ENCODE data around the gene OR13C2.
"Not testable (repeated sequence)": the region's sequence is repeated elsewhere in the genome, so short reads cannot be mapped to it uniquely, and the experiment has no call there.

OR13C2 gene, protein sequence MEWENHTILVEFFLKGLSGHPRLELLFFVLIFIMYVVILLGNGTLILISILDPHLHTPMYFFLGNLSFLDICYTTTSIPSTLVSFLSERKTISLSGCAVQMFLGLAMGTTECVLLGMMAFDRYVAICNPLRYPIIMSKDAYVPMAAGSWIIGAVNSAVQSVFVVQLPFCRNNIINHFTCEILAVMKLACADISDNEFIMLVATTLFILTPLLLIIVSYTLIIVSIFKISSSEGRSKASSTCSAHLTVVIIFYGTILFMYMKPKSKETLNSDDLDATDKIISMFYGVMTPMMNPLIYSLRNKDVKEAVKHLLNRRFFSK

DNA sequence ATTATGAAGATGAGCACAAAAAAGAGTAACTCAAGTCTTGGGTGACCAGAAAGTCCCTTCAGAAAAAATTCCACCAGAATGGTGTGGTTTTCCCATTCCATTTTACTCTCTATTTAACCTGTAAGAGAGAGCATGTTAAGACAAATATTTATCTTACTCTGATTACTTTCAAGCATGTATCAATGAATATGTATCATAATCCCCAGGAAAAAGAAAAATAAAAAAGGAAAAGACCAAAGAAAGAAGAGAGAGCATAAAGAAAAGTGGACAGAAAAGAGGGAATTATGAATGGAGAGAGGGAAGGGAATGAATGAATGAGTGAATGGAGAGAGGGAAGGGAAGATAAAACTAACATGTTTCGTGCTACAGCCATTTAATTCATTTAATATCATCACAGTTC is at the start of gene OR13C2:
OR13C2 (minus strand) TSS at position 101 of the 400 bp plus-strand sequence; CDS start at position 101, 0 bp downstream.
- in situ Hi-C loops (cut with MboI; ENCODE audit: low sequenced_read_pairs): not testable (repeated sequence)

DNA sequence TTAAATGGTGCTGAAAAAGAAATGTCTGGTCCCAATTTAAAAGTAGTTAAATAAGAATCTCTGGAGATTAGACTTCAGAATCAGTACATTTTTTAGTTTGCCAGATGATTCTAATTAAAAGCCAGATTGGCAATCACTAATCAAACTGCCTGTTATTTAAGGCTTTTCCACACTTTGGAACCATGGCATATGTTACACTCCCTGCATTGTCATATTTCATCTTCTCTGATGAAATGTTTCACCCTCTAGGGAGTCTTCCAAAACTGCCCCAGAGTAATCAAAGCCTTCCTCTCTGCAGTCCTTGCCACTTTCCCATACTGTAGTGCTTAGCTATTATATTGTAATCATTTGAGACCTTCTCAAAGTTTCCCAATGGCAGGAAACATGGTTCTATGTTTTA is 30.0 kb upstream of the OR13C2 start:
- in situ Hi-C loops (cut with MboI; ENCODE audit: low sequenced_read_pairs): no loop called here

DNA sequence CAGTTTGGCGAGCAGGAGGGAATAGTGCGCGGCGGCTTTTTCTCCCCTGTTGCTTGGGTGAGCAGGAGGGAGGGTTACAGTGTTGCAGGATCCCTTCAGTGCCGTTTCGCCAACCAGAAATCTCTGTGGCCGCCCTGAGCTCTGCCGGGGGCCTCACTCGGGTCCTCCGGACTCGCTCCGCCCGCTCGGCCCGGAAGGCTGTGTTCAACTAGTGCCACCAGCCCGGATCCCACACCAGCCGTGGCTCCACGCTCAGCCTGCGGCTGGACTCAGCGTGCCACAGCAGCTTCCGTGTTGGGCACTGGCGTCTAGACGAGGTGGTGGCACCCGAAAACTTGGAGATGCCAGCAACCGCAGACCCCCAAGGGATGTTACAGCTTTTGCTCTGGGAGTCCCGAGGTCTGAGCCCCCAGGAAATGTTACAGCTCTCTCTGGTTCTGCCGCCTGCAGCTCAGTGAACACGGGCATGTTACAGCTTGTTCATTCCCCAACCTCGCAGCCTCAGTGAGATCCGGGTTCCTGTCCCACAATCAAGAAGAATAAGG is 28.6 kb upstream of the OR13C2 start:
- in situ Hi-C loops (cut with MboI; ENCODE audit: low sequenced_read_pairs): no loop called here

DNA sequence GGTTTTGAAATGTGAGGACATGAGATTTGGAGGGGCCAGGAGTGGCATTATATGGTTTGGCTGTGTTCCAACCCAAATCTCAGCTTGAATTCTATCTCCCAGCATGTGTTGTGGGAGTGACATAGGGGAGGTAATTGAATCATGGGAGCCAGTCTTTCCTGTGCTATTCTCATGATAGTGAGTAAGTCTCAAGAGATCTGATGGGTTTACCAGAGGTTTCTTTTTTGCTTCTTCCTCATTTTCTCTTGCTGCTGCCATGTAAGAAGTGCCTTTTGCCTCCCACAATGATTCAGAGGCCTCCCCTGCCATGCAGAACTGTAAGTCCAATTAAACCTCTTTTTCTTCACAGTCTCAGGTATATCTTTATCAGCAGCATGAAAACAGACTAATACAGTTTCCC is 20.5 kb upstream of the OR13C2 start:
- in situ Hi-C loops (cut with MboI; ENCODE audit: low sequenced_read_pairs): not testable (repeated sequence)

DNA sequence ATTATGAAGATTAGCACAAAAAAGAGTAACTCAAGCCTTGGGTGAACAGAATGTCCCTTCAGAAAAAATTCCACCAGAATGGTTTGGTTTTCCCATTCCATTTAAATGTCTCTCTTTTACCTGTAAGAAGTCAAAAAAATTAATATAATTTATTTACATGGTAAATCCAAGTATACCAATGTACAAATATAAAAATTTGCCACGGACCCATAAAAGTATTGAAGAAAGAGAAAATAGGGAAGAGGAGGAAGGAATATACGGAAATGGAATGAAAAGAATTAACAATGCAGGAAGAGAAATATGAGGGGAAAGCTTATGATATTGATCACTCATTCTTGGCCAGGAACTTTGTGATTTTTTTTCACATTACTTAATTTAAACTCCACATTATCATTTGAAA is 12.7 kb upstream of the OR13C2 start, which contains the start of gene OR13C9:
OR13C9 (minus strand) TSS at position 101 of the 400 bp plus-strand sequence; CDS start at position 101, 0 bp downstream.
- in situ Hi-C loops (cut with MboI; ENCODE audit: low sequenced_read_pairs): no loop called here

DNA sequence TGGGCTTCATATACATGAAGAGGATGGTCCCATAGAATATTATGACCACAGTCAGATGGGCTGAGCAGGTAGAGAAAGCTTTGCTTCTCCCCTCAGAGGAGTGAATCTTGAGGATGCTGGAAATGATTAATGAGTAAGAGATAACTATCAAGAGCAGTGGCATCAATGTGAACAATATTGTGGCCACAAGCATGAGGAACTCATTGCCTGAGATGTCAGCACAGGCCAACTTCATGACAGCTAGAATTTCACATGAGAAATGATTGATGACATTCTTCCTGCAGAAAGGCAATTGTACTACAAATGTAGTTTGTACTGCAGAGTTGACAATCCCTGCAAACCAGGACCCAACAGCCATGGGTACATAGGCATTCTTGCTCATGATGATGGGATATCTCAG is 12.0 kb upstream of the OR13C2 start:
- in situ Hi-C loops (cut with MboI; ENCODE audit: low sequenced_read_pairs): no loop called here

DNA sequence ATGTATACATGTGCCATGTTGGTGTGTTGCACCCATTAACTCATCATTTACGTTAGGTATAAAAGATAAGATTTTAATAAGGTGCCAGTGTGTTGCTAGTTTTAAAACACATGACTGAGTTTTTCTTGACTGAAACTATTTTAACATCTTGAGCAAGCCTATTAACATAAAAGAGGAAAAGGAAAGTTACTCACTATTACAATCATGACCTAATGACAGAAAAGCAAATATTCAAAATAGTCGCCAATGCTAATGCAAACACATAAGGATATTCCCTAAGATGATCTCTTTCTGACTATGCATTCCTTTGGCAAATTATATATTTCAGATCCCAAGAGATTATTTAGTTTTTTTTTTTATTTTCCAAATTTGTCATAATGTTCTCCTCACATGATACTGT is 5.8 kb upstream of the OR13C2 start:
- in situ Hi-C loops (cut with MboI; ENCODE audit: low sequenced_read_pairs): no loop called here

DNA sequence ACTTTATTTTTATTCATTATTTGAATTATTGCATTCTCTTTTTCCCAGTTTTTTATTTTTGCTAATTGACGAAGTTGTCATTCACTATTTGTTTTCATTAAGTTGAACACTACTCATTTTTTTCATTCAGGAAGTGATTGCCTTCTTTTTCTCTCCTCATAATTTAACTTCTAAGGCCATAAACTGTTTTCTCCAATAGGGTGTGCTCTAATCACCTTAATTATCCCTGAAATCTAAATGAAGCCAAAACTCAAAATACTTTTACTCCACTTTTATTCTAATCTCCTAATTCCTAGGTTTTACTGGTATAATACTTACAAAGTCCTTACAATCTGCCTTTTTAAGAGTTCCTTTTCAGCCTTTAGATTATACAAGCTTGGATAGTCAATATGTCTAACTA is 2.9 kb upstream of the OR13C2 start:
- in situ Hi-C loops (cut with MboI; ENCODE audit: low sequenced_read_pairs): no loop called here

DNA sequence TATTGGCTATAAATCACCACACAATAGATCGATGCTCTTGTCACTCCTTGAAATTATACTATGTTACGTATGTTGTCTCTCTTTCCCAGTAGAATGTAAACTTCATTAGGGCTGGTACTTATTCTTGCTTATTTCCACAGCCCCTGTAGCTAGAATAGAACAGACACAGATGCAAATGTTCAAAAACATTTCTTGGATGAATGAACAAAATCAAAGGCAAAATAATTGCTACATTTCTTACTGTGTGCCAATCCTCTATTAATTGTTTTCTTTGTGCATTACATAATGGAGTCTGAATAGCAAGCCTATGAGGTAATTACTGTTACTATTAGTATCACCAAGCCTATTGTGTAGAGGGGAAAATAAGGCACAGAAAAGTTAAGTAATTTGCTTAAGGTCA is 725 bp upstream of the OR13C2 start:
- in situ Hi-C loops (cut with MboI; ENCODE audit: low sequenced_read_pairs): no loop called here

DNA sequence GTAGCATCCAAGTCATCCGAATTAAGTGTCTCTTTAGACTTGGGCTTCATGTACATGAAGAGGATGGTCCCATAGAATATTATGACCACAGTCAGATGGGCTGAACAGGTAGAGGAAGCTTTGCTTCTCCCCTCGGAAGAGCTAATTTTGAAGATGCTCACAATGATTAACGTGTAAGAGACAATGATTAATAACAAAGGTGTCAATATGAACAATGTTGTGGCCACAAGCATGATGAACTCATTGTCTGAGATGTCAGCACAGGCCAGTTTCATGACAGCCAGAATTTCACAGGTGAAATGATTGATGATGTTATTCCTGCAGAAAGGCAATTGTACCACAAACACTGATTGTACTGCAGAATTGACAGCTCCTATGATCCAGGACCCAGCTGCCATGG is 626 bp downstream of the OR13C2 start:
- in situ Hi-C loops (cut with MboI; ENCODE audit: low sequenced_read_pairs): no loop called here

DNA sequence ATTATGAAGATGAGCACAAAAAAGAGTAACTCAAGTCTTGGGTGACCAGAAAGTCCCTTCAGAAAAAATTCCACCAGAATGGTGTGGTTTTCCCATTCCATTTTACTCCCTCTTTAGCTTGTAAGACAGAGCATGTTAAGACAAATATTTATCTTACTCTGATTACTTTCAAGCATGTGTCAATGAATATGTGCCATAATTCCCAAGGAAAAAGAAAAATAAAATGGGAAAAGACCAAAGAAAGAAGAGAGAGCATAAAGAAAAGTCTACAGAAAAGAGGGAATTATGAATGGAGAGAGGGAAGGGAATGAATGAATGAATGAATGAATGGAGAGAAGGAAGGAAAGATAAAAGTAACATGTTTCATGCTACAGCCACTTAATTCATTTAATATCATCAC is 6.1 kb downstream of the OR13C2 start, which contains the start of gene OR13C5:
OR13C5 (minus strand) TSS at position 101 of the 400 bp plus-strand sequence; CDS start at position 101, 0 bp downstream.
- in situ Hi-C loops (cut with MboI; ENCODE audit: low sequenced_read_pairs): not testable (repeated sequence)

DNA sequence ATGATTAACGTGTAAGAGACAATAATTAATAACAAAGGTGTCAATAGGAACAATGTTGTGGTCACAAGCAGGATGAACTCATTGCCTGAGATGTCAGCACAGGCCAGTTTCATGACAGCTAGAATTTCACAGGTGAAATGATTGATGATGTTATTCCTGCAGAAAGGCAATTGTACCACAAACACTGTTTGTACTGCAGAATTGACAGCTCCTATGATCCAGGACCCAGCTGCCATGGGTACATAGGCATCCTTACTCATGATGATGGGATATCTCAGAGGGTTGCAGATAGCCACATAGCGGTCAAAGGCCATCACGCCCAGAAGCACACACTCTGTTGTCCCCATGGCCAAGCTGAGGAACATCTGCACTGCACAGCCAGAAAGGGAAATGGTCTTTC is 6.7 kb downstream of the OR13C2 start:
- in situ Hi-C loops (cut with MboI; ENCODE audit: low sequenced_read_pairs): not testable (repeated sequence)

DNA sequence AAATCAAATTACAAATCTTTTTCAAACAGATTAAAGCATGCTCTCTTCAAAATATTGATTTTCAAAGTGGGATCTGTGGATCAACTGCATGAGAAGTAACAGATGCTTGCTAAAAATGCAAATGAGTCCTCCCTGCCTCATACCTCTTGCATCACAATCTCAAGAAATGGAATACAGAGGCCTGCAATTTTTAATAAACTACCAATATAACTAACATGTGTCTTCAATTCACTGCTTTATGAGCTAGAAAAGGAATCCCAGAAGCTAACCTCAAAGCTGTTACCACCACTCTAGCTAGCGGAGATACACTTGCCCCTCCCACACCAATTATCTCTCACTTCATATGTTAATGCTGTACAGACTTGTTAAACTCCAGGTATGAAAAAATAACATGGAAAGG is 15.8 kb downstream of the OR13C2 start:
- in situ Hi-C loops (cut with MboI; ENCODE audit: low sequenced_read_pairs): no loop called here

DNA sequence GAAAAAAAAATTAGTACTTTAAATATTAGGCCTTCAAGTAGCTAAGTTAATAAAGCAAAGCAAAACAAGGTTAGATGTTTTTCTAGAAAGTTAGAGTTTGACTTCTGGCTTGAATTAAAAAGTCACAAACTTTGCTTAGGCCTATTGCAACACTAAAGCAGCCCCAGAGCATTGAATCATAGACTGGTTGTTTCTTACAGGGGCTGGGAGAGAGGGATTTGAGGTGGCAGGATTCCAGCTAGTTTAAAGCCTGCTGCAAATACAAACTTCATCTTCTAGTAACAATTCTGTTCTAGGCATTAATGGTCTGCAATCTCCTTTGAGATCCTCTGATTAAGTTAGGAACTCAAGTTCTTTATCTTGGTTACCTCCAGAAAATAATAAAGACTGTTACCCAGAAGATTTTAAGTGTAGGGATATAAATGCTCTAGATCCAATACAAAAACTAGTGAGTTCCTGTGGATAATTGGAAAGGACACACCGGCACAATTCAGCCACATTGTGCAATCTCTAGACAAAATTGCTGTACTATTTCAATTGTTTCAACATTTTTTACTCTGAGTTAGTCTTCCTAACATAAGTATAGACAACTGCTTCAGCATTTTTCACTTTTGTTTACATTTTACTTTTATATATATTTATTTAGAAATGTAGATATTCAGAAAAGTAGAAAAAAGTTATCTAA is 18.8 kb downstream of the OR13C2 start:
- in situ Hi-C loops (cut with MboI; ENCODE audit: low sequenced_read_pairs): no loop called here

DNA sequence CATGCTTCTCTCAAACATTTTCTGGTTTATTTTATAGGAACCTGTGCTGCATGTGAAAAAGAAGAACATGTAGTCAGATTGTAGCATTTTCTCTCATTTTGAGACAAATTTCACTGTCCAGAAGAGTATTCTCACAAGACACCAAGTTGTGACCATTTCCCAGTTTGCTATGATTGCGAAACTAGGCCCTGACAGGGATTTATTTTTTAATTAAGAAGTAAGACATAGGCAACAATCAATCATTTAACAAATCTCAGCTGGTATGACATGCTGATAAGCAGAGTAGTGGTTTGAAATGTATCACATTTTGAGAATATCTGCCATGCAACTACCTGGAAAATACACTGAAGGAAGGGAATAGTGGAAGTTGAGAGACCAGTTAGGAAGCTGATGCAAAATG is 24.9 kb downstream of the OR13C2 start:
- in situ Hi-C loops (cut with MboI; ENCODE audit: low sequenced_read_pairs): no loop called here

DNA sequence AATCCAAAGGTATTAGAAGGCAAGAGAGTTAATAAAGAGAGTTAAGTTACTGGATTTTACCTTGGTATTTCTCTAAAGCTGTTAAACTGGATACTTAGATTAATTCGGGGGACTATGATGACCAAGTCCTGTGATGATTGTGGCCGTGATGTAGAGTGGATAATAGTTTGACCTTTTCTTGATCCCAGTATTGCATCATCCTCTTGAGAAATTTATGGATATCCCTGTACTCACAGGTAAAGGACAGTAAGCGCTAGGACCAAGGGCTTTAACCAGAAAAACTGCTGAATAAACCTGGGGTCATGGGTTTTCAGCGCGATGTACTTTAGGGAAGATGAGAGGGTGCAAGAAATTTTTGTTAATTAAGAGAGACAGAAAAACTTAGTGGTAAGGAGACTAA is 28.2 kb downstream of the OR13C2 start:
- in situ Hi-C loops (cut with MboI; ENCODE audit: low sequenced_read_pairs): no loop called here

DNA sequence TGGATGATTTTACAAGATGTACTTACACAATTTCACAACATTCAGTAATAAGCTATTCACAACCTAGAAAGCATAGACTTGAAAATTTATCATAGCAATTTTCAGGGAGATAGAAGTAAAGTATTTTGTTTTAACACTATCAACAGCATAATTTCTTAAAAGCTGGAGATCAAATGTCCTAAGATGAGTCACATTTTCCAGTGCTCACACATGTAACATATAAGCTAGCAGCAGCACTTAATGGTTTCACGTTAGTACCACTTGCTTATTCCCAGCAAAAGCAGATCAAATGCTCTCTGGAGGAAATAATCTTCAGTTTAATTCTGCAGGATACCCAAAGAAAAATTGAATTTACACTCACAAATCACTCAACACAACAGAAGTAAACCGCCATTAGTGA is 30.0 kb downstream of the OR13C2 start:
- in situ Hi-C loops (cut with MboI; ENCODE audit: low sequenced_read_pairs): no loop called here

DNA sequence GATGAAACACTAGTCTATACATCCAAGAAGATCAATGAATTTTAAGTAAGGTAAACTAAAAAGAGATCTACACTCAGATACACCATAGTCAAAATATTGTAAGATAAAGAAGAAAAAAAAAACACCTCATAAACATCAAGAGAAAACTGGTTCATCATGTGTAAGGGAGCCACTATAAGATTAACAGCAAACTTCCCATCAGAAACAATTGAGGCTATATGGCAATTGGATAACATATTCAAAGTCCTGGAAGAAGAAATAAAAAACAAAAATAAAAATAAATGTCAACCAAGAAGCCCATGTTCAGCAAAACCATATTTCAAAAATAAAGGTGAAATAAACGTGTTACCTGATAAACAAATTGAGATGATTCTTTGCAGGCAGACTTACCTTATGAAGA is 32.8 kb downstream of the OR13C2 start:
- in situ Hi-C loops (cut with MboI; ENCODE audit: low sequenced_read_pairs): no loop called here

DNA sequence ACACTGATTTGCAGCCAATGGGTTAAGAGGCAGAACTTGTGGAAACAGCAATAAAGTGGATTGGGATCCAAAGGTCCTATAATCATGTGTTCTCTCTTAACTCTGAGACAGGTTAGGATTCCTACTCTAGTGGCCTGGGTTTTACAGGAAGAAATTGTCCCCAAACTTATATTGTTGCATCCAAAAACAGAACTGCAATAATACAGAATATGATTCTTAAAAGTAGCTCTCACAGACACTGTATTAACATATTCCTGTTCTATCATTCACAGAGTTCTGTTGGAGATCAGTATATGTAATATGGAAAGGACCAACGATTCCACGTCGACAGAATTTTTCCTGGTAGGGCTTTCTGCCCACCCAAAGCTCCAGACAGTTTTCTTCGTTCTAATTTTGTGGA is 36.6 kb downstream of the OR13C2 start, which contains the start of gene OR13C8:
OR13C8 (plus strand) TSS at position 301 of the 400 bp plus-strand sequence; CDS start at position 301, 0 bp downstream.
- in situ Hi-C loops (cut with MboI; ENCODE audit: low sequenced_read_pairs): no loop called here

DNA sequence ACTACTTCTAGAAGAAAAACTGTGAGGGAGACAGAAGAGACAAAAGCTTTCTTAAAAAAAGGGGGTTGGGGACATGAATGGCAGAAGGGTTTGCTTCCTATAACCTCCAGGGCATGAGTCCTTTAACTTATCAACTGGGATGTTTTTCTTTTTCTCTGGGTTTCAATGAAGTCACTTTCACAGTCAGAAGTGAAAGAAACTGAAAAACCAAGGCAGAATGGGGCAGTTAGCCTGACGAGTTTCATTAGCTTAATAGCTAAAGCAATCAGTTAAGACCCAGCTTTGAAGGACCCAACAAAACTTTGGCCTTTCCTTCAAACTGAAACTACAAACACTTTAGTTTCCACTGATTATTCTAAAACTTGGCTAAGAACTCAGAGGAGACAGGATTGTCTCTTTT is 41.1 kb downstream of the OR13C2 start:
- in situ Hi-C loops (cut with MboI; ENCODE audit: low sequenced_read_pairs): no loop called here

DNA sequence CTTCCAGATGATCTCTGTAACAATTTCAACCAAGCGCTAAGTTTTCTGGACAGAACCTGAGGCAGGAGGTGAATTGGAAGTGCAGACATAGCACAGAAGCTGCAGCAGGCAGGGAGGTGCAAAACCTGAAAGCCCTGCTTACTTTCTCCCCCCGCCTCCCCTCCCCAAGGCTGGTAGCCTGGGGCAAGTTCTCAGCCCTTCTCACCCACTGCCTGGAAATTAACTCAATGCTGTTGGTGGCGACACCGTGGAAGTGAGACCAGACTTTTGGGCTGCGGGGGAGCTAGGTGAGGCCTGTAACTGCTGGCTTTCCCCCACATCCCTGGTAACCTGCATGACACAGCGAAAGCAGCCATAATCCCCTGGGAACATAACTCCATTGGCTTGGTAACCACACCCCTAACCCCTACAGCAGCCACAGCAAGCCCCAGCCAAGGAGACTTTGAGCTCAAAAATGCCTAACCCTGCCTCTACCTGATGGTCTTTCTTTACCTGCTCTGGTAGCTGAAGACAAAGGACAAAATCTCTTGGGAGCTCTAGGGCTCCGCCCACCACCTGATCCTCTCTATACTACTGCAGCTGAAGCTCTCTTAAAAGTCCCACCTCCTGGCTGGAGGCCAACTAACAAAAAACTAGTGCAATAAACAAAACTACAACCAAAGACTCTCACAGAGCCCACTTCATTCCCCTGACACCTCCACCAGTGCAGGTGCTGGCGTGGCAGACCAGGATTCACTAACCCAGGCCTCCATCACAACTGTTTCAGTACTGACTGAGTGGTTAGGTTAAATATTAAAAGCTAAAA is 48.4 kb downstream of the OR13C2 start:
- in situ Hi-C loops (cut with MboI; ENCODE audit: low sequenced_read_pairs): no loop called here
